ENCODE measurements around the gene PARD3B.

Gene PARD3B

DNA sequence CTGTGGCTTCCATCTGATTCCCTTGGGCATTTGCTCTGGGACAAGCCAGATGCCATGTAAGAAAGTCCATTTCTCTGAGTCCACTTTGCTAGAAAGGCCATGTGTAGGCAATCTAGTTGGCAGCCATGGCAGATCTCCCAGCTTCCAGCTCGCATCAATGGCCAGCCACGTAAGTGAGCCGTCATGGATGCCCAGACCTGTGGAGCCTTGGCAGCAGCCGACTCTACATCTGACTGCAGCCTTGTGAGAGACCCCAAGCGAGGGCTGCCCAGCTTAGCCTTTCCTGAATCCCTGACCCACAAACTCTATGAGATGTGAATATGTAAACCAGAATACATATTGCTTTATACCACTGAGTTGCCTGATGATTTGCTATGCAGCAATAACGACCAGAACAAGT is 533.5 kb downstream of the PARD3B start:
- DNase-seq = no peak

DNA sequence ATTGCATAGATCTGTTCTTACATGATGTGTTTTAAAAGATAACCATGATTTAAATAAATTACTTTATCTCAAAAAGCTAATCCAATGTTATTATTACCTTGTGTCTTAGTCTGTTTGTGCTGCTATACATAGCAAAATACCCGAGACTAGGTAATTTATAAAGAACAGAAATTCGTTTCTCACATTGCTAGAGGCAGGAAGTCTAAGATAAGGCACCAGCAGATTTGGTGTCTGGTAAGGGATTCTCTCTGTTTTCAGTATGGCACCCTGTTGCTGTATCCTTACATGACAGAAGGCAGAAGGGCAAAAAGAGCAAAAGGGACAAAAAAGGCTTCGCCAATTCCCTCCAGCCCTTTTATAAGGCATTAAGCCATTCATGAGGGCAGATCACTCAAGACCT is 533.9 kb downstream of the PARD3B start:
- no peak for DNase-seq

DNA sequence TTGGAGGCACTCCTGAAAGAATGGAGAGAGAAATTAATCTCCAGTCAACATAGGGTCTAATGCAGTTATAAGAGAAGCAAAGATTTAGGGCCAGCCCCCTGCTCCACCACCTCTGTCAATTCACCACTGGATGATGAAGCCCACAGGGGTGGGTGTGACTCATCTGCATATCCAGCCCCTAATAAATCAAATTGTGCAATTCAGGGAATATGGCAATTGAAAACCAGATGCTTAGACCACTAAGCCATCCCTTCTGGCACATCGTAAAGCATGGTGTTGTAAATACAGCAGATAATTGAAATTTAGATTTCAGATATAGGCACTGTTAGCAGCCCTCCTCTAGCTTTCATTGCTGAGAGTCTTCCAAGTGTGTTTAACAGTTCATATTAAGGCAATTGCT is 541.4 kb downstream of the PARD3B start:
- DNase-seq = no peak

DNA sequence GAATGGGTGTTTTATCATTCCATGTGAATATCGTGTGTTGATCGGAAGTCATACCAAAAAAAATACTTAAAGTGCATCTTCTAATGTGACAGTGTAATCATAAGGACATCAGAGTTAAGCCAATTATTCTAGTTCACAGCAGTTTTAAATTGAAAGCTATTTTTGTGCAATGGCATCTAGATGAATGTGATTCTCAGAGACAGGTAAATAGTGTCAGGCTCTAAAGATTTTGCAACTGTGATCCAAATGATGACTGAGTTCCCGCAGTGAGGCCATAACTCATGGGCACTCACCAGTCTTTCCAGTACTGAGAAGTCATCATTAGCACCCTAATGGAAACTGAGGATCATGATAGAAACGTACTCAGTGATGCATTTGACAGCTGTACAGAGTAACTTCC is 542.6 kb downstream of the PARD3B start:
- no peak for DNase-seq

DNA sequence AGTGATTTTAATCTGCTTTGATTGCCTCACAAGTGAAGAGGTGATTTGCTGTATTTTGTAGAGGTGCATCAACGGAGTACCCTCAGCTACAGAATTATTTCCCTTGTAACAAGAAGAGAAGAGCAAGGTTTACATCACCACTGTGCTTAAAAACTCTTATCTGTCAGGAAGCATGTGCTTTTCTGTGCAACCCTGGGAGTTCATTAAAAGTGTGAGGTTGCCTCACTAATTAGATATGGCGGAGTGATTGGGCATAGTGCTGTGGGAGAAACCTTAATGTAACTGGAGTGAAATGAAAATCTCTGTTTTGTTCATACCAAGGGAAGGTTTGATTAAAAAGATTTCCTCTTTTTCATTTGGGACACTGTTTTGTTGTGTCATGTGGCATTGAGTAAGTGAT is 544.7 kb downstream of the PARD3B start:
- DNase-seq = no peak

DNA sequence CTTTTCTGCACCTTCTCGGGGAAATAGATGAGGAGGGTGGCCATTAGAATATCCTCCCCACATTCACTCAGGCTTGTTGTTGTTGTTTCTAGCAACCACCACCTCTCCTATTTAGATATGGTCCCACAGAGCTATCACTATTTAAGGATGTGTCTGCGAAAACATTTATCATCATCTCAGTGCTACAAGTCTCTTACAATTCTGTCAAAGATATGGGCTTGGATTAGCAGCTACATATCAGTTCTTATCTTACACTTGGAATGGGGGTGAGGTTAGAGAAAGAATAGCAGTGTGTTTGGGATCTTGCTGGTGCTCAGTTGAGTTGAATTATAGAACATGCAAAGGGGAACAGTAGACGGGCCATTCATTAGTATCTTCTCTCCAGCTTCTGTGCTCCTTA is 546.1 kb downstream of the PARD3B start:
- no peak for DNase-seq

DNA sequence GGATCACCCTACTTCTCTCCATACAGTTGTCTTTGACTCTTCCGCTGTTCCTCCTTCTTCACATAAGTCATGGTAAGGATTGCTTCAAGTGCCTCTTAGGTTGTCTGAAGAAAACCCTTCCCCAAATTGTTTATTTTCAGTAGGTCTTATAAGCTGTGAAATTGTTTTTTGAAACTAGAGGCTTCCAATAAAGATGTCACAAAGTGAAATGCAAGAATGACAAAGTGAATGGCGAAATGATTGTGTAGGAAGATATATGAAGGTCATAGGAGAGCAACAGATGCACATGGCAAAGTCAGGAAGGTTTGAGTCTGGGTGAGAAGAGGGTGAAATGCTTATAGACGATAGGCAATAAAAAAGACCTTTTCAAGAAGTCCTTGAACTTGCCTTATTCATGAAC is 548.8 kb downstream of the PARD3B start:
- DNase-seq = no peak

DNA sequence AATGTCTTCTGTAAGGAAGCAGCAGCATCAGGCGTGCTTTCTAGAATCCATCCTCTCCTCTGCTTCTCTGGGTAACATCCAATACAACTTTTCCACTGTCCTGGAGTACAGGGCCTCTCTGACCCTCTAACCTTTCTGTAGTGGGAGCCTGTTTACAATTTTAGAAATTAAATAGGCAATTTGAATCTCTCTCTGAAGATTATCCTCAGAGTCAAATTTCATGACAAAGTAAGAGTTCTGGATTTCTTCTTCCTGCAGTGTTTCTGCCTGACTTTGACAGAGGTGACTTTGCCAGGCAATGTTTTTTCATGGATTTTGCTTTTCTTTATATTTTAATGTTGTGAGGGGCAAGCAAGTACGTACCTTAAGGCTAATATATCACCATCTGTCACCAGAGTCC is 558.4 kb downstream of the PARD3B start:
- DNase-seq = no peak

DNA sequence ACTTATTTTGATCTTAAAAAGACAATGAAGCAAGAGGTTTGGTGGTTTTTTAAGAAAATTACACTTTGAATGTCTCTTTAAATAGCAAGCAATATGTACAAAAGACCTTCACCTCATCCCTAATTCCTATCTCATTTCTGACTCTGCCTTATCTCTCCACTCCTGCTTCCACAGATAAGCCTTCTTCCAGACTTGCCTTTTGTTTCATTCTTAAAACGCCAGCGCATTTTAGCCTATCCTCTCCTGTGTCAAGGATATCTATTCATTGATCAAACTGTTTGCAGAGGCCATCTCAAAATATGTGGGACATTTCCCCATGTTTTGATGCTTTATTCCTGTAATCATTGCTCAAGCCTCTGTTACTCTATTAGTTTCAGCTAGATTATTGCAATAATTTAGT is 562.5 kb downstream of the PARD3B start:
- no peak for DNase-seq

DNA sequence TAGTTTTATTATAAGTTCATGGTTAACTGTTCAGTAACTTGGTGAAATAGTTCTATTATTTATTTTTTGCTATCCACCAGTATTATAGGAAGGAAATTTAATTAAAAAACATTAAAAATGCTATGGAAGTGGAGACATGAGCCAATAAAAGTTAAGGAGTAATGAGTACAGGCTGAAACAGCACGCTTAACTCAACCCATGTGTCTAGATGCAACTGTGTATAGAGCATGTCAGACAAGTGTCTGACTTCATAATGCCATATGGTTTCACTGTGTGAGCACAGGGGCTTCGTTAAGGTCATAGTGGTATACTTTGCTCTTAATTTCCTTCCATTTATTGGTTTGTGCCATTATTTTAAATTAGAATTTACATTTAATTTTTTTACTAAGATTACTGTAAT is 570.2 kb downstream of the PARD3B start:
- DNase-seq = no peak

DNA sequence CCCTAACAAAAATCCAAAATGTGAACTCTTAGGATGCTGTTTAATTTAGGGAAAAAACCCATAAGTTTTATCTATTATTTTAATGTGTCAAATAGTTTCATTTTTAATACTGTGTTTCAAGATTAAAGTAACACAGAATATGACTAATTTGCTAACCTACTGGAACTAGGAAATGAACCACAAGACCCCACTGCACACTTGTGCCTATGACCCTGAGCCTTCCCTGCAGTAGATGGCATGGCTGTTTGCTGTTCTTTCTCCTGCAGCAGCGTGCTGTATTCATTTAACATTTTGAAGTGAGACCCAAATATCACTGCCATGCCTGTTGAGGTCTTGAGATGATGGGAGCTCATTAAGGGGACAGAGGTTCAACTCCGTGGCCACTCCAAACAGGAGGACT is 571.9 kb downstream of the PARD3B start:
- no peak for DNase-seq

DNA sequence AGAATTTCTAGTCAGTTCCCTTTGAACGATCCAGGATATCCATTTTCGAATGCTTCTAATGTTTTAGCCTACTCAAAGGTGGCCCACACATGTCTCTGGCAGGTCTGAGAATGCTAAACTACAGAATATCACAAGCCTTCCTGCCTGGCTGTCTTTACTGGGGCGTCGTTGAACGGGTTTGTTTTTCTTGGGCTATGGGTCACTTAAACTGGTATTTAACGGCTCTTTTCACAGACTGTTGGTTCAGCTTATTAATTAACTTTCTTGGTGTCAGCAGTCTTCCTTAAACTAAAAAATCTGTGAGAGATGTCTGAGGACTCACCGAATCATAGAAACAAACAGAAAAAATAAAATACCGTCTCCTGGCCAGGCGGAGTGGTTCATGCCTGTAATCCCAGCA is 573.9 kb downstream of the PARD3B start:
- no peak for DNase-seq

DNA sequence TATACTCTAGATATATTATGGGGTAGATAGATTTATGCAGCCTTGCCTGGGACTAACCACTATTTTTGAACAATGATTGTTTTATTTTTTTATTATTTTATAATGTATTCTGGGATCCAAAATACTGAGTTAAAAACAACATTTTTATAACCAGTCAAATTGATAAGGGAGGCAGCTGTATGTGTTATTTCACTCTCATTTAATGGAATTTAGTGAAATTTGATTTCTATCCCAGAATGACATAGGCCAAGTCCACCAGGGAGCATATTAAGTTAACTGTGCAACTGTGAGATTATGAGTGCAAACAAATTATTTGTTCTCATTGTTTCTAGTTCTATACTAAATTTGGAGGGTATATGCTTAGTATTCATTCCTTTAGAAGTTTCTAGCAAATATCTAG is 583.5 kb downstream of the PARD3B start:
- no peak for DNase-seq

DNA sequence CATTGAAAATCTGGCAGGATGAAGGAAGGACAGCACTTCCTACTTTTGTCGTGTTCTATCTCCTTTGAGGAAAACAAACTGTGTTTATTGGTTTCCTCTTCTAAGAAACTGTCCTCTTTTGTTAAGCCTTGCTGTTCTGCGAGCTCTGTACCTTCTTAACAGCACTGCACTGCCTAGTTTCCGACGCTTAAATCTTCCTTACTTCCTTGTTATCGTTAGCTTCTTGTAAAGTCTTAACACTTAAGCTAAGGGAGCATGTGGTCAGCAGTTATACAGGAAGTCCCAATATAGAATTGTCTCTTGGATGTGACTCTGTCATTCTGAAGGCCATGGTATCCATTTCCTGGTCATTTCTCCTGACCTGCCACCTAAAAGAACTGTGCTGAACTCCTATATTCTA is 584.3 kb downstream of the PARD3B start:
- DNase-seq = no peak

DNA sequence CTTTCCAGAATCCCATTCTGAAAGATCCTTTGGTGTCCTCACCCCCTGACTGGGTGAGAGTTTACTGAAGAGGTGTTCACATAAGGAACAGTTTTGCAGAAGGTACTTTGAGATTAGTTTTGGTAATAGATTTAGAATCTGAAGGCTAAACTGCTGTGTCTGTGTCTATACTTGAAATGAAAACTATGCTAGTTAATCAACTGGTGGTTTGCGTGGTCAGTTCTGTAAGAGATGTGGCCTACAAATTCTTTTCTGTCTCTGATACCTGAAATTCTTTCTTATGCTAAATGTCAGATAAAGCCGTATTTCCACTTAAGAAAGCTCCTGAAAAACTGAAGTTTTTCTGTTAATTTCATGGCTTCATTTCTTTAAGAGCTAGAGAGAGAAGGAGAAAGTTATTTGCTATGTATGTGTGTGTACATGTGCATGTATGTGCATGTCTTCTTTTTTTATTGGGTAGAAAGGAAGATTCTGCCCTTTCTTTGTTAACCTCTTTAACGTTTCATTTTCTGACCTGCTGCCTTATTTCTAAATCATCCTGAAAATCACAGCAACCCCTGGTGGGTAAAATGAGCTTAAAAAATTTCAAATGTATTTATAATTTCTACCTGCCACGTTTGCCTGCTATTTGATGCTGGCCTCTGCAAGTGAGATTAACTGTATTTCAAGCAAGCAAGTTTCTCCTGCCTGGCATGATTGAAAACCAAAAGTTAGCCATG is 585.0 kb downstream of the PARD3B start:
- DNase-seq = no peak

DNA sequence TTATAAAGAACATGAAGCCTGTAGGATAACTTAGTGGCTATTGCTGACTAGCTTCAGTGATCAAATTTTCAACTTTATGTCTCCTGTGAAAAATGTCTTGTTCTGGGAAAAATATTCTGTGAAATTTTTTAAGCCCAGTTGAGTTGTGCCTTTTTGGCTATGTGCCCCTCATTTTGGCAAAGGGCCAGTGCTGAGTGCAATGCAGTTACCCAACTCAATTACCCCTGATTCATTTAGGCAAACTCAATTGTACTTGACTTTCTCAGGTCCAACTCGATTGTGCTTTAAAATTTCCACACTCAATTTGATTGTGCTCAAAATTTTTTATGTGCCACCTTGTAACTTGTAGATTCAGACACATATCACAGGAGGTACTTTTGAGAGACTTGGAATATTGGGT is 588.3 kb downstream of the PARD3B start:
- no peak for DNase-seq

DNA sequence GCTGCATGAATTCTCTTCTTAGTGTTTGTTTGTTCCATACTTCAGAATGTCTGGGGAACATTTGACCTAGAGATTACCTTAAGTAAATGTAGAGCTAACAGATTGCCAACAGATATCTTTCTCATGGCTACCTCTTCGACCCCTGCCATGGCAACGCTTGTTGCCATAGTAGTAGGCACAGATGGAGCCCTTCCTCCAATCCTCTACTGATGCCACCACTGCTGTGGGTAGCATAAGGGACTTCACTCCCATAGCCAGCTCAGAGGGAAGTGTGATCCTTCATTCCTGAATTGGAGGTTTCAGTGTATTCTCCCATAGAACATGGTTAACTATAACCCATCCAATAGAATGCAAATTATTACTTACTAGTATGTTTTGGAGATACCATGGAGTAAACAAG is 593.5 kb downstream of the PARD3B start:
- DNase-seq = no peak

DNA sequence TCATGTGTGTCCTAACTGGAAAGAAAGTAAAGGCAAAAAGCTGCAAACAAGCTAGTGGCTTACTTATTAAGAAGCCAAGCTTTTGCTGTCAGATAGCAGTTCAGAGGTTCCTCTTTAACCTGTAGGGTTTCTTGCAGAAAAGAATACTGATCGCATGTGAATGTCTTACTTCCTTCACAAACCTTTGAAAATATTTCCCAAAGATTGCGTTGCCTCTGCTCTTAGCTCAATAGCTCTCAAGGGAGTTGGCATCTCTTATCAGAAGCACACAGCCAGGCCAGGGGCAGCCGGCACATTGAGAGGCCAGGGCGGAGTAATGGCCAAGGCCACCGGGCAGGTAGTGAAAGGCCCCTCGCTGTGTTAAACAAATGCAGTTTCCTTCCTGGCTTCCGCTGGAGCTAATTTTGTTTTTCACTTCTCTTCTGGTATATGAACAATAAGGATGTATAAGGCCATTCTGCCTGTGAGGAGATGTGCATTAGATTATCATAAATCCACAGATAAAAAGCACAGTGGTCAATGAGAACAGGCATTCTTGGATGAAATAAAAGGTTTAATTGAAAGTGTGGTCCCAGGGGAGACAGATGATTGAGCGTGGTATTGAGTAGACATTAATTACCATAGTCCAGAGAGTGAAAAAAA is 594.7 kb downstream of the PARD3B start:
- no peak for DNase-seq

DNA sequence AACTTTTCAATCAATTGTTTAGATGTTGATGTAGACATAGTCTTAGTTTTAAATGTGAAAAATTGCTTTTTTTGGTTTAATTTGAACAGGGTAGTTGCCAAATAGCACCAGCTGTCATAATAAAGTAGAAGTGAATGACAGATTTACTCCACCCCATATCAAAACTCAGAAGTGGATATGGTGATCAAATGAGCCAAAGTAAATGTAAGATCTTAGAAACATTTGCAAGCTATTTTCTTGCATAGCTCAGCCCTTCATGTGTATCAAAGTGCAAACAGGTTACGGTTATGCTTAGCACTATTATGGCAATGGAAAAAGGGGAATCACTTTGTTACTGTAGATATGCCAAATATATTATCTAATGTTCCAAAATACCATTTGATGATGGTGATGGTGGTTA is 596.1 kb downstream of the PARD3B start:
- DNase-seq = no peak

DNA sequence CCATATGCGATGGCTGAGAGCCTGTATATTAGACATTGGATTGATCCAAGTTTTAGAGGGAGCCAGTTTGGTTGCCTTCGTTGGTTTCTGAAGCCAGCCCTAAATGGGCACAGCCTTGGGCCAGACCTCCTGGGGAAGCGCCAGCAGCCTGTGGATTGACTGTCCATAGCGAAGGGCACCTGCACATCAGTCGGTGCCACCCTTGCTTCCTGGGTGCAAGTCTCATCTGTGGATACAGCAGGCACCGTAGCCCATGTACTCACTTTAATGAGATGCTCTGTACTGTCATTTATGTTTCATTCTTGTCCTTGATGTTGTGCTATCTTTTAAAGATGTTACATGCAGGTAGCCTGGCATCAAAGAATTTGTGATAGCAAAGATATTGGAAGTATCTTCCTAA is 600.6 kb downstream of the PARD3B start:
- DNase-seq = no peak

DNA sequence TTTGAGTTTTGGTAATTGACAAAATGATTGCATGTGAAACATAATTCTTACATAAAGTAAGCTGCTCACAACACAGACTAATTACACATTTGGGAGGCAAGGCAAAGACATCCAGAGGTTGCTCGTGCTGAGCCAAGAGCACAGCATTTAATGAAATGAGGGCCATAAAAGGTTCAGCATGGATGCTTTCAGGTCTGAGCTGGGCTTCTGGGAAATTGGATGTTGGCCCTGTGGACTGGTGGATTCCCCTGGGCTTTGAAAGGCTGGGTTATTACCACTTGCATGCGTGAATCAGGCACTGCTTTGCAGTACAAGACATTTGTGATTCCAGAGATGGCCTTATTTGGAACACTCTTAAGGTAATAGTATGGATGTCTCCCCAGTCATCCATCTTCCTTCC is 603.5 kb downstream of the PARD3B start:
- no peak for DNase-seq

DNA sequence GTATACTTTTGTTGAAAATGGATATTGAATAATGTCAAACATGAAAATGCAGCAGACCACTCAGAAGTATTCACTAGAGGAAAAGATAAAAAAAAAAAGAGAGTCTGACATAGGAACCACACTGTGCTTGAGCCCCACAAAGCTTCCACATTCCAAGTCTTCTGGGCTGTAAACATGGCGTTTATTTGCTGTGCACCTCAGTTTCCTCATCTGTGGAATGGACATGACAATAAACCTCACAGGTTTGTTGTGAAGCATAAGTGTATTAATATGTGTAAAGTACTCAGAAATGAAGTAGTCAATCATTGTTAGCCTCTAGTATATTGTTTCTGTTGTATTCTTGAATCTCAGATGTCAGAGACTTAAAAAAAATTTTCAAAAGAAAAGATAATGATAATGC is 611.2 kb downstream of the PARD3B start:
- DNase-seq = no peak

DNA sequence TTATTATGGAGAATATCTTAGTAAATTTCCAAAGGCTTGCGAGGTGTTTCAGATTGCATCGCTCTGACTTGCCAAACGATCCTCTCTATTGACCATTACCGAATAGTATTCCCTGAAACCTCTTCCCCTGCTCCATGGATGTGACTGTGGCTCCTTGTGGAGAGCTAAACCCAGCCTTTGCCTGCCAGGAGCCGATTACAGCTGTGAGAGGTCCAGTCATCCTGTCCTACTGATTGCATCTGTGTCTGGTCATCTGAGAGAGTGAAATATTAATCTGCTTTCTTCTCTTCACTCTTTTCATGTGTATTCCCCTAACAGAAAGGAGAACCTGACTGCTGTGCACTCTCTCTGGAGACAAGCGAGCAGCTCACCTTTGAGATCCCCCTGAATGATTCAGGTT is 613.1 kb downstream of the PARD3B start:
- no peak for DNase-seq

DNA sequence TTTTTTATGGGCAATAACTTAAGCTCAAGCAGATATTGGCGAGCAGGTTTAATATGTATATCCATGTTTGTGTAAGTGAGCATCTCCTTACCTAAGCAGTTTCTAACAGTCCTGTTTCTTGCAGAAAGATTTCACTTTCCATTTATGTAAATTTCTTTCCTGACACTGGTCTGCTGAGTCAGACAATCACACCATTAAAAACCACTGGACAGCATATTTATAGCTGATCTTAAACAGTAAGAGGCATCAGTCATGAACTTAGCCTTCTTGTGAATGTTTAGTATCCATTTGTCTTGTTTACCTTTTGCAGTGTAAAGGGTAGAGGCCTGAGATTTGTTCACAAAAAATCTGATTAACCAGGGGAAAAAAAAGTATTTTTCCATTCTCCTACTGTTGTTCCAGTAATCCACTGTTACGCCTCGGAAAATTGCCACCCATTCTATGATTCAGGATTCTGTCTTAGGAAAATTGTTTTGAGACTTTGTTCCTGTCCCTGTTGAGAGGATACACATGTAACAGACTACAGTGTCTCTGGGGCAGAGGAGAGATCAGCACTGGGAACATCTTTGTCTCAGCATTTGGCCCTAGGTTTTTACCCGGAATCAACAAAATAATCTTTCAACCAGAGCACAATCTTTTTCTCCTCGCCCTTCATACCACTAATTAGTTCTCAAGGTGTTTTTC is 616.0 kb downstream of the PARD3B start:
- DNase-seq = no peak

DNA sequence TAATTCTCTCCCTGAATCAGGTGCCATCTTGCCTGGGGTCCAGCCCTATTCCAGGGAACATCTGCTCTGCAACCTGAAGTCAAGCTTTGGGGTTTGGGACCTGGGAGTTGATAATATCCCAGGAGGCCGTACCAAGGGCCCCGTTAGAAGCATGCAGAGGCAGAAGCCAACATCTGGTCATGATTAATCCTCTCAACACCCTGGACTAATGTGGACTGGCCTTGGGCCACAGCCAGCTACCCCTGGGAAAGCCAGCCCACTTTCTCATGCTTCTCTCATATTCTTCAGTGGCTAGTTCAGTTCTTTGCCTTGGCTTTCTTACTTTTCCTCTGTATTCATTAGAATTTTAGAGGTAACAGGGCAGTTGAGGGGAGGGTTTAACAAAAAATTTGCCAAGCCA is 621.5 kb downstream of the PARD3B start:
- DNase-seq = no peak

Data from activated CD8-positive, alpha-beta memory T cell treated with anti-CD3 and anti-CD28 coated beads for 24 hours (primary cell).